Activated gamma-delta T cell treated with anti-CD3 and anti-CD28 coated beads, Interleukin-2, amount 50 U/mL, for 16 hours (primary cell): ENCODE data around the gene NUTM1.

Source experiments
- DNase-seq: peaks from one replicate; pipeline ENCODE4 v3.0.0-alpha.2; 2020; ENCODE audit warnings: low read depth

Gene NUTM1

GRCh38 chr15:34342737-34343575, at the start of gene NUTM1, which contains the start of gene NOP10:
Gene NUTM1 (plus strand): TSS chr15:34343315. CDS start chr15:34343697, 382 bp downstream.
Gene NOP10 (minus strand): TSS chr15:34343136. CDS start chr15:34343073, 63 bp downstream.
- peak; percentile 94 for DNase-seq

GRCh38 chr15:34297059-34297458, 46.1 kb upstream of the NUTM1 start:
- no peak for DNase-seq

GRCh38 chr15:34301058-34301457, 42.1 kb upstream of the NUTM1 start:
- DNase-seq, result no peak

- no peak for DNase-seq
These were observed 38.5 kb upstream of the NUTM1 start for GRCh38 chr15:34304613-34305012.

GRCh38 chr15:34311563-34311962, 31.6 kb upstream of the NUTM1 start:
- no peak for DNase-seq

GRCh38 chr15:34314491-34315490, 28.3 kb upstream of the NUTM1 start:
- DNase-seq, result no peak

GRCh38 chr15:34318277-34319079, 24.6 kb upstream of the NUTM1 start:
- no peak for DNase-seq

- DNase-seq, result no peak
These were observed 19.9 kb upstream of the NUTM1 start for GRCh38 chr15:34323217-34323616.

GRCh38 chr15:34324933-34325332, 18.2 kb upstream of the NUTM1 start:
- no peak for DNase-seq

GRCh38 chr15:34325368-34325767, 17.7 kb upstream of the NUTM1 start:
- DNase-seq, result no peak

GRCh38 chr15:34327906-34328305, 15.2 kb upstream of the NUTM1 start:
- no peak for DNase-seq

GRCh38 chr15:34329006-34329405, 14.1 kb upstream of the NUTM1 start:
- no peak for DNase-seq

GRCh38 chr15:34330279-34330678, 12.8 kb upstream of the NUTM1 start:
- DNase-seq, result no peak

GRCh38 chr15:34331809-34332208, 11.3 kb upstream of the NUTM1 start:
- no peak for DNase-seq

- DNase-seq, result no peak
These were observed 10.5 kb upstream of the NUTM1 start for GRCh38 chr15:34332553-34333120.

GRCh38 chr15:34334672-34335071, 8.4 kb upstream of the NUTM1 start:
- no peak for DNase-seq

GRCh38 chr15:34335176-34336032, 7.7 kb upstream of the NUTM1 start:
- DNase-seq, result no peak

GRCh38 chr15:34336231-34336990, 6.7 kb upstream of the NUTM1 start:
- no peak for DNase-seq

GRCh38 chr15:34336991-34337556, 6.0 kb upstream of the NUTM1 start:
- no peak for DNase-seq
